ENCODE measurements around the gene SDK1. TPM values are rescaled to one million over a fixed set of nuclear protein-coding genes. Genes with fewer than 3 reads are reported as not detected.

SDK1 gene
- total and polyA plus RNA-seq, 10 of the 15 experiments (the other 5 are each of a cell fraction or from before 2014, with no cell fraction given): 0.14 to 0.33 TPM; not detected in 8

GRCh38 chr7:4050126-4050660 is 749.1 kb downstream of the SDK1 start:
- TF ChIP-seq HCFC1 (IDR thresholded peaks at IDR 0.05; ENCODE audit: low read length): no peak
- TF ChIP-seq BHLHE40 (IDR thresholded peaks at IDR 0.05; ENCODE audit: borderline replicate concordance in 1 of 2, low read depth in 2 of 2, low read length in 1 of 2): no peak
- TF ChIP-seq YBX1 (IDR thresholded peaks at IDR 0.05): no peak
- no peak for TF ChIP-seq RB1 (IDR thresholded peaks at IDR 0.05; ENCODE audit: borderline replicate concordance)
- no peak for TF ChIP-seq BCL11A (IDR thresholded peaks at IDR 0.05; ENCODE audit: low read depth, low read length)
- no peak for TF ChIP-seq ZZZ3 (IDR thresholded peaks at IDR 0.05; ENCODE audit: control insufficient read depth, insufficient read length, low read depth)
- TF ChIP-seq ESRRA (IDR thresholded peaks at IDR 0.05; ENCODE audit: low read length): no peak
- no peak for TF ChIP-seq PAX5 (IDR thresholded peaks at IDR 0.05; ENCODE audit: borderline replicate concordance, low read depth, low read length)
- TF ChIP-seq SPI1 (IDR thresholded peaks at IDR 0.05; ENCODE audit: borderline replicate concordance, insufficient read depth, low read depth, low read length): no peak
- no peaks in the 10 kb centered on the region for H4K20me1 ChIP-seq (ENCODE audit: control insufficient read depth, insufficient read depth)
- ChIA-PET POLR2A (no interaction called here), RAD21 (ENCODE audit: unreplicated experiment) (no interaction called here), SMC1A (ENCODE audit: uncharacterized antibody, unreplicated experiment) (no interaction called here), CTCF (no interaction called here)
- intact Hi-C loops (cut with micrococcal nuclease; ENCODE audit: unreplicated experiment): no loop called here
- H3K27me3 ChIP-seq (replicated peaks in 1 of 2; ENCODE audit: control insufficient read depth in 2 of 2, insufficient read depth in 2 of 2, low read length in 1 of 2): no peaks in the 10 kb centered on the region
- no peaks in the 10 kb centered on the region; the same call in 2 of the 3 replicates for H3K9me3 ChIP-seq (replicated peaks; ENCODE audit: control insufficient read depth, insufficient read depth, low read length)
- H3K9ac ChIP-seq (ENCODE audit: control insufficient read depth, insufficient read depth, low read length): no peak overlapping the region
- WGBS (ENCODE audit: insufficient coverage, insufficient replicate concordance, low lambda C conversion rate, missing lambda C conversion rate): 65% methylated on average over 11 of the region's 11 CpGs
- BruUV-seq (replicated peaks): no TSS peak
- DNase-seq (ENCODE audit: low read depth, low spot score): no peak
- H3K36me3 ChIP-seq (ENCODE audit: control insufficient read depth in 2 of 2, insufficient read depth in 2 of 2, low read length in 1 of 2): no peaks in the 10 kb centered on the region
- H3K79me2 ChIP-seq (ENCODE audit: control insufficient read depth, insufficient read depth, low read length): no peaks in the 10 kb centered on the region
- H3K4me1 ChIP-seq (ENCODE audit: control insufficient read depth, insufficient read depth, low read length): no peaks in the 10 kb centered on the region
- FAIRE-seq: no peak
- in situ Hi-C loops (cut with MboI): loop anchor here (10.0 kb wide), 1 partner anchor 65 kb away; no protein-coding TSS in a partner anchor
- H3K4me2 ChIP-seq (ENCODE audit: control insufficient read depth, insufficient read depth): no peak overlapping the region
- H2AFZ ChIP-seq (ENCODE audit: control insufficient read depth, low read depth, low read length): no peak overlapping the region
- H3K27ac ChIP-seq (ENCODE audit: control insufficient read depth, insufficient read depth): no peak overlapping the region
- no peak overlapping the region for H3K4me3 ChIP-seq
- ATAC-seq: no peak

GRCh38 chr7:4051696-4052095 is 750.6 kb downstream of the SDK1 start:
- CTCF ChIA-PET: no interaction called here
- no TSS peak for BruUV-seq (replicated peaks)
- DNase-seq (ENCODE audit: low read depth, low spot score) (no peak), FAIRE-seq (no peak), ATAC-seq (no peak)
- Histone ChIP-seq H3K27me3 (replicated peaks in 1 of 2; ENCODE audit: control insufficient read depth in 2 of 2, insufficient read depth in 2 of 2, low read length in 1 of 2) (no peaks in the 10 kb centered on the region), H3K36me3 (ENCODE audit: control insufficient read depth in 2 of 2, insufficient read depth in 2 of 2, low read length in 1 of 2) (no peaks in the 10 kb centered on the region), H3K9me3 (replicated peaks; ENCODE audit: control insufficient read depth, insufficient read depth, low read length) (no peaks in the 10 kb centered on the region; the same call in 2 of the 3 replicates), H3K27ac (ENCODE audit: control insufficient read depth, insufficient read depth) (no peak overlapping the region), H3K4me3 (no peak overlapping the region), H3K9ac (ENCODE audit: control insufficient read depth, insufficient read depth, low read length) (no peak overlapping the region), H3K4me1 (ENCODE audit: control insufficient read depth, insufficient read depth, low read length) (no peaks in the 10 kb centered on the region), H3K79me2 (ENCODE audit: control insufficient read depth, insufficient read depth, low read length) (no peaks in the 10 kb centered on the region), H3K4me2 (ENCODE audit: control insufficient read depth, insufficient read depth) (no peak overlapping the region), H2AFZ (ENCODE audit: control insufficient read depth, low read depth, low read length) (no peak overlapping the region), H4K20me1 (ENCODE audit: control insufficient read depth, insufficient read depth) (no peaks in the 10 kb centered on the region)
- SMC1A ChIA-PET (ENCODE audit: uncharacterized antibody, unreplicated experiment): no interaction called here
- in situ Hi-C loops (cut with MboI) (loop anchor here (10.0 kb wide), 1 partner anchor 63 kb away; no protein-coding TSS in a partner anchor), intact Hi-C loops (cut with micrococcal nuclease; ENCODE audit: unreplicated experiment) (no loop called here)
- 39% methylated on average over 11 of the region's 11 CpGs for WGBS (ENCODE audit: insufficient coverage, insufficient replicate concordance, low lambda C conversion rate, missing lambda C conversion rate)
- POLR2A ChIA-PET: no interaction called here
- RAD21 ChIA-PET (ENCODE audit: unreplicated experiment): no interaction called here
- no peak for TF ChIP-seq NR2C2 (IDR thresholded peaks at IDR 0.05; ENCODE audit: borderline replicate concordance, control insufficient read depth, insufficient read length, low read depth)
- no peak for TF ChIP-seq KAT2A (conservative IDR thresholded peaks at IDR 0.05; ENCODE audit: control insufficient read depth, low read depth, low read length)
- TF ChIP-seq SMC3 (IDR thresholded peaks at IDR 0.05; ENCODE audit: borderline replicate concordance, low read length): no peak
- no peak for TF ChIP-seq NFIC (IDR thresholded peaks at IDR 0.05; ENCODE audit: low read depth, low read length)
- TF ChIP-seq RCOR1 (conservative IDR thresholded peaks at IDR 0.05; ENCODE audit: low read depth, low read length): no peak
- no peak for TF ChIP-seq RBBP5 (conservative IDR thresholded peaks at IDR 0.05)
- no peak for TF ChIP-seq IRF4 (IDR thresholded peaks at IDR 0.05; ENCODE audit: low read depth, low read length)
- no peak for TF ChIP-seq ZNF274 (IDR thresholded peaks at IDR 0.05; ENCODE audit: insufficient read depth, insufficient read length)
- TF ChIP-seq MYC (IDR thresholded peaks at IDR 0.05; ENCODE audit: insufficient read depth, insufficient read length, insufficient replicate concordance, low read length, severe bottlenecking): no peak
- TF ChIP-seq MXI1 (IDR thresholded peaks at IDR 0.05; ENCODE audit: low read depth, low read length): no peak

Data from GM12878 (cell line).